Activated CD4-positive, alpha-beta T cell treated with anti-CD3 and anti-CD28 coated beads, Interleukin-2, amount 50 U/mL, for 1 hour (primary cell): ENCODE data around the gene RGS13.

Experiments
- DNase-seq: peaks from one replicate; pipeline ENCODE4 v3.0.0-alpha.2; 2020

The RGS13 gene, protein sequence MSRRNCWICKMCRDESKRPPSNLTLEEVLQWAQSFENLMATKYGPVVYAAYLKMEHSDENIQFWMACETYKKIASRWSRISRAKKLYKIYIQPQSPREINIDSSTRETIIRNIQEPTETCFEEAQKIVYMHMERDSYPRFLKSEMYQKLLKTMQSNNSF

DNA sequence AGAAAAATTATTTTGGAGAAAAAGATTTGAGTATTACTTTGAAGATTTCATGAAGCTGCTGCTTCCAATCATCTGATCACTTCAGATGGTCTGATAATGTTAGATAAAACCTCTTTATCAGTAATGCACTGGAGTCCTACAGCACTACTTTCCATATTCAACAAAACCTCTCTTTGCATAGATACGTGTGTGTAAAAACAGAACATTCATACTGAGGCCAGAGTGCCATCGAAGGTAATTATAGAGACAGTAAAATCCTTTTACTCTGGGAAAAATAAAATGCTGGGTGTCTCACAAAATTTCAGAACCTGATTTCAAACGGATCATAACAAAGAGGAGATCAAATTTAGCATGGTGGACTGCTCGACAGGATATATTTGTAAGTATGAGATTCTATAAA is at the start of gene RGS13:
RGS13 (plus strand) TSS at position 209 of the 400 bp plus-strand sequence. CDS start 8,188 bp downstream, outside the sequence.
- DNase-seq, result no peak

DNA sequence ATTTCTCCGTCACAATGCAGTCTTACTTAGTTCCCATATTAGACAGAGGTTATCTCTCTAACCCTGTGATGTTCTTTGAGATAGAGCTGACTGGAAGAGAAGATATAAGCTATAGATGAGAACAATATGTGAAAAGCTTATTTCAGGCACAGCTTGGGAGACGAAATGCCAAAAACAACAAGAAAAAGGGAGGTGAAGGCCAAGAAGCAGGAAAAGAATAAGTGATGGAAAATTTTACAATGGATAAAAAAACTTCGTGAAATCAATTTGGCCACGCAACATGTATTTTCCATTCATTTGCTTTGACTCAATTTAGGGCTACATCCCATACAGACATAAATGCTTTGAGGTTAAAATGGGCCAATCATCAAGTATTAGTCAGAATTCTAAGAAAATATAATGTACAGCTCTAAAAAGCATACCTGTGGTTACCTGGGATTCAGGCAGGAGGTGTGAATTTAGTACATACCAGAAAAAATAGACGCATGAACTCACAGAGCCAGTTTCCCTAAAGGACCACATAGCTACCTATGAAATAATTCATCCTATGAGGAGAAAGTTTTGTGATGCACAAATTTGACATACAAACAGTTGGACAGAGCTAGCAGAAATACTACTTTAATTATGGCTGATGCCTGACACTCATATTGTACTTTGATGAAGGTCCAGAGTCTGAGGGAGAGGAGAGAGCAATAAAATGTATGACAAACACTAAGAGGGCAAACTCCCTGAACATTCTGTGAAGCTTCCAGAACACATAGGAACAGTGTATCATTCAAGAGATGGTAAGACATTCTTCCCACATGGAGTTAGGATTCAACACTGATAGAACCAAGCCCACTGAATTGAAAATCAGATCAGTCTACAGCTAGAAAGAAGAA is 48.3 kb upstream of the RGS13 start:
- no peak for DNase-seq

DNA sequence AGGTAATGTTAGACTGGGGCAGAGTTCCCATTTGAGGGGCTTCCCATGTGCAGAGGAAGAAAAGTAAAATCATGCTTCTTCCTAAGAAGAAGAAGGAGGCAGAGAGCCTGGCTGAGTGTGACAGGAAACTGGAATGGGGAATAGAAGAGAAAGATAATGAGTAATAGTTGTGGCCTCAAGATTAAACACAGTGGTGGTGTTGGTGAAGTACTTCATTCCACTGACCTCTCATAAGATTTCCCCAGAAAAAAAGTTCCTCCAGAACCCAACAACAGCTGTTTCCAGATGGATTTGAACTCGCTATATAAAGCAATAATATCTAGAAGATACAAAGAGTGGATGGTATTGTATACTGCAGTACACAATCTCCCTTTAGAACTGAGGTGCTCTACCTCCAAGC is 47.4 kb upstream of the RGS13 start:
- DNase-seq, result no peak

DNA sequence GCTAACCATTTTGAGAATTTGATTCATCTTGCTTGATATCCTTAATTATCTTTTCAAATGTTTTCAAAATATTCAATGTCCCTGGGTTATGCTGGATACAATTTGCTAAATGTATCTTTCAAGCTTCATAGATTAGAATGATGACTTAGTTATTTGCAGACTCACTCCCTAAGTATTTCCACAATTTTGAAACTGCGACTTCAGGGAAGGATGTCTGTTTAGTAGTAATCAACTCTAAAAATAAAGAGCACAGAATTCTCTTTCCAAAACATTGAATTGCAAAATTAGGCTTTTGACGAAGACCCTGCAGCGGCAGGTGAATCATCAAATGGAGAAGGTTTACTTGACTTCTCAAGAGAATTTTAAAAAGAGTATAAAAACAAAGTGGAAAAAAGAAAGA is 46.1 kb upstream of the RGS13 start:
- DNase-seq, result no peak

DNA sequence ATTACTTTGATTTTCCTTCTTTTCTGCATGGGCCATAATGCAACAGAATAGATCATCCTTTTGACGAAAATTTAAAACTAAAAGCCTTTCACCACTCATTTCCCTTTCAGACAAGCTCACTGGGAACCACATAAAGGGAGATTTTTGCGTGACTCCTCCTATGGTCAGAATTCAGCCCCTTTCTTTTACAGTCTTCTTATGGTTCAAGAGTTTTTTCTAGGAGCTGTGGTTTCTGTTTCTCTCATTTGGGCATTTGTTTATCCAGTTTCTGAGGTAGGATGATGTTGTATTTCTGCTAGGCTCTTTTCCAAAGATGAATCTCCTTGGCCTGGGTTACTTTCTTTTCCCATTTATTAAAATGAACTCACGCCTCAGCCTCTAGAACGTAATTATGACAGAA is 43.4 kb upstream of the RGS13 start:
- DNase-seq, result no peak

DNA sequence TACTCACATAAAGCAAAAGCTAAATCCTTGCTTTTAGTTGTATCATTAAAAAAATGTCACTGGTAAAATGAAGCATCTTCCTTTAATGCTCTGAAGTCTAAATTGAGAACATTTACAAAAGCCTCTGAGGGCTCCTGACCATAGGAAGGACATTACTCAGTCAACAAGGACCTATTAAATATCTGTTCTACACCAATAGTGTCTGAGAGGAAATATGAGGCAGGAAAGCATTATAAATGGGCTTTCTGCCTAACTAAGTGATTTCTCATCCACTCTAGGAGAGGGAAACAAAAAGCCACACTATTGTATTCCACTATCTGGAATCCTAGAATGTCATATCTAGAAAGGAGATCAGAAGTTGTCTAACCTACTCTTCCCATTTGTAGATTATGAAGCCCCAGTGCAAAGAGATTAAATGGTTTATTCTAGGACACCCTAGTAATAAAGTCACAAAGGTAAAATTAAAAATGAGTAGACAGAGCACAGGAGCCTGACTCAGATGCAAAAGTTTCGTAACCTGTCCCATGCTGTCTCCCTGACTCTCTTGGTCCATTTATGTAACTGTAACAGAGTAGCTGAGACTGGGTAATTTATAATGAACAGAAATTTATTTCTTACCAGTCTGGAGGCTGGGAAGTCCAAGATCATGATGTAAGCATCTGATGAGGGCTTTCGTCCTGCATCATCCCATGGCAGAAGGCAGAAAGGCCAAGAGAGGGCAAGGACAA is 42.8 kb upstream of the RGS13 start:
- no peak for DNase-seq

DNA sequence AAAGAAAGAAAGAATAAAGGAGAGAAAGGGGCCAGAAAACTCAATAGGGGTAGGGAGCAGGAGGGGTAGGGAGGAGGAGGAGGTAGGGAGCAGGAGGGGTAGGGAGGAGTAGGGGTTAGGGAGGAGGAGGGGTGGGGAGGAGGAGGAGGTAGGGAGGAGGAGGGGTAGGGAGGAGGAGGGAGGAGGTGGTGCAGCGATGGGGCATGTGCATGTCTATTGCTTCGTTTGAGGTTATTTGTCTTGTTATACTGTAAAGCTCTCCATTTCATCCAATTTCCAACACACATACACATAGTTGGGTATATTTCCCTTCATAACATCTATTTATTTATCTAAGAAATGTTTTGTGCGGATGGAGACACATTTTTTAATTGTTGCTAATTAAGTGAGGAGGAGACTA is 40.6 kb upstream of the RGS13 start:
- DNase-seq, result no peak

DNA sequence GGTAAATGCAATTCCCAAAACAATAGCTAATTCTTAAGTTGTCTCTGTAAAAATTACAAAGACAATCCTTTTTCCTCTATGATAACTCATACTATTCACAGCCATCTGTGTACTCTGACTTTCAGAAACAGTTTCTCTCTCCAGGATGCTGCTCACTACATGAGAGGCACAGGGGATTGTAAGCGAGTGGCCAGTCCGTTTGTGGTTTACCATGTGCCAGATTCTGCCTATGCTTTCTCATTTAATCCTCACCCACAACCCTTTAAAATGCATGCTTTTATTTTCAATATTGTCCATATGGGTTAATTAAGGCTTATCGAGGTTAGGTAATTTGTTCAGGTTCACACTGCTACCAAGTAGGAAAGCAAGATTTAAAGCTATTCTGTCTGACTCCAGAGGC is 37.4 kb upstream of the RGS13 start:
- DNase-seq, result no peak

DNA sequence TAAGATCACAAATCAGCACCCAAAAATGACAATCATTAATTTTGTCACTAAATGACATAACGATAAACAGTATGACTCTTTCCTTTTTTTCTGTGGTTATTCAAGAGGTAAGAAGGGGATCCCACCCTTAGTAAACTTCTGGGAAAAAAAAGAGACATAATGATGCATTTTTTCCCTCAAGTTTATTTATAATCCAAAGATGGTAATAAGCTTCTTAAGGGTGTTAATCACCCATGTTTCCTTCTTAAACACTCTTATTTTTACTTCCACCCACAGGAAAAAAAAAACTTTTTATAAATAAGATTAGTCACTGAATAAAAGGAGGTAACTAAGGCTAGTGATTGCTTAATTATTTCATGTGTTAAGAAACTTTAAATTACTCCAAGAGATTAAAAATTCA is 35.7 kb upstream of the RGS13 start:
- no peak for DNase-seq

DNA sequence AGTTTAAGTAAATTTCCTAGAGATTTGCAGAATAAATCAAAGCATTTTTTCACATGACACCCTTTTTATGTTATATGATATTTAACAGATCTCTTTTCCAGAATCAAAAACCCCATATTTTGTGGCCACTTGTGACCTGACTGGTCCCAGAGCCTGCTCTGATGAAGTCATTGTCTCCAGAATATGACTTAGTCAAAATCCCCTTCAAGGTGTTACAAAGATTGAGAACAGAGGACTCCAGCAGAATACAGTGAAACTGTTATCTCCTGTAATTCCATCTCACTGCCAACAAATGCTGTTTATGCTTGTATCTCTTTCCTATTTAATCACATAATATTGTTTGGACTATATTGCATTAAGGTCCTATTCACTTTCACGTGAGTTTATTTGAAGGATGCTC is 34.8 kb upstream of the RGS13 start:
- no peak for DNase-seq

DNA sequence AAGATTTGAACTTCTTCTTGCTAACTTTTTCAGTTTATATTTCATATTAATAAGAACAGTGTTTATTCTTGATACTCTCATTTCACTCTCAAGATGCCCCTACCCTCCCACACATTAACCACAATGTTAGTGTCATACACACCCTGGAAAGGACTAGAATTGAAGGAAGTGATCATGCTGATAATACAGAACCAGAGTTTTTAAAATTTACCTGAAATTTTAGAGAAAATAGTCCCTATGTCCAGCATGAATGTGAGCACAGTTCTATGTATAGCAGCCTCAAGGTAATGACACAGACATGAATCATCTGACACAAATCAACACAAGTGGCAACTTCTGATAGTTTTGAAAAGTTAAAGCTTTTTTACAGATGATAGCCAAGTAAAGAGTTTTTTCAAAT is 34.4 kb upstream of the RGS13 start:
- no peak for DNase-seq

DNA sequence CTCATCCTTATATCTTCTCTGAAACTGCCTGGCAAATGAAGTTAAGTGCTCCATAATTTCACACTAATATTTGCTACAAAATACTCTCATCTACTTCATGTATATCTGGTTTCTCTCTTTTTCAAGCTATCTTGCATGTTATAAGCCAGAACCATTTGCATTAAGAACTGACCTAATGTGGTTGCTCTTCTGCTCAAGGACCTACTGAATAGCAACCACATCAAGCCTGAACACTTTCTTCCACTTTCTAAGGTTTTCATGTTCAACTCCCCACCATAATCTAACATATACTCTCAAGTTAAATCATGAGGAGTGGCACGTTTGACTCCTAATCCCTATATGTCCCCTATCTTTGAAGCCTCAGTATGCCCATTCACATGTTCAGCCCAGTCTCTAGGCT is 33.2 kb upstream of the RGS13 start:
- DNase-seq, result no peak

DNA sequence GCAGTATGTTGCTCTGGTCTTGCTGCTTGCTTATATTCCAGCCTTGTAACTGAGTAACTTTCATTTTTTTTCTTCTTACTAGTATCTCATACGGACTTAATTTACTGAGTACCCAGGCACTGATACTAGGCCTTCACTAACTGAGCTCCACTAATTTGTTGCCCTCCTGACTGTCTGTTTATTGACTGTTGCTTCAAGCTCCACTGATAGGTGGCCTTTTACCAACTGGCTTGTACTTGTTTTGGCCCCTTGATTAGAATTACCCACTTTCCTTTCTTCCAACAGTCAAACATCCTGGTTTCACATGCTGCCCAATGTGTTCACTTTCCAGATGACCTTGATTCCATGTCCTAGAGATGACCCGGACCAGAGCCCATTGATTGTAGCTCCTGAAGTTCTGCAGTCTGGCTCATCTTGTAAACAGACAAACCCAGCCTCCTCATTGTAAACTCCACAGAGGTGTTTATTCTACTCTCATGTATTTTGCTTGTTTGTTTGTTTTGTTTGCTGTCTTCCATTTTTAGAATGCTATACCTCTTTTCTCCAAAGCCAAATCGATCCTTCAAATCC is 32.6 kb upstream of the RGS13 start:
- DNase-seq, result no peak

DNA sequence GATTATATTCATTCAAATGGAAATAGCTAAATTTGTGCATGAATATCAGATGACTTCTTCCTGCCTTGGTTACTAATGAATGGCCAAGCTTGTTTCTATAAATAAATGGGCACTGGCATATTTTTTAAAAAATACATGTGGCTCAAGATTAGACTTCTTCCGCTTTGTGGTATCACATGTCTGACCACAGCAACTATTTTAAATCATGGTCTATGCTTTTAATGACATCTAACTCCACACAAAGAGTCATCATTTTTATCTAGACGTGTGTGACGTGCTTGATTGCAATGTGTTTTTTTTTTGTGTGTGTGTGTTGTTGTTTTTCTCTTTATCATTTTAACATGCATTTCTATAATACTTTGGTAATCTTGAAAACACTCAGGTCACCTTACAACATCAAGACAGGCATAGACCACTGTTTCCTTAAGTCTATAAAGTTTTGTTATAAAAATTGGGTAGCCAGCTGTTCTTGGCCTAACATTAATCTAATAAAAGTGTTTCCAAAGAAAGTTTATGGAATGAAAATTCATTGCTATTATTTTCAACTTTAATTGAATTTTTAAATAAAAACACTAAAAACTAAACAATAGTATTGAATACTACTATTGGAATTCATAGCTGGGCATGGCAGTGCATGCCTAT is 30.8 kb upstream of the RGS13 start:
- no peak for DNase-seq

DNA sequence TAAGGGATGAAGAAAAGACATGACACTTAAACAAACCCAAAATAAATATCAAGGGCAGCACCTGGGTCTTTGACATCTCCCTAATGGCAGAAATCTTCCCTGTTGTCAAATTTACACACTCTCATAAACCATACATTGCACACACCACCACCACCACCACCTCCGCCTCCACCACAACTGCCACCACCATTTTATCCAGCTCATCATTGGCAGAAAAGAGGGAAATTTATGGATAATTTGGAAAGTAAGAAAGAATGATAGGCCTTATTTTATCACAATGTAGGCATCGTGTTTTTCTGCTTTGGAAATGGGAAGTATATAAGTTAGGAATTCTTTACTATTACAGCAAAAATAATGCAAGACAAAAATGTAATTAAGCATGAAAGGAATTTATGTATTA is 27.3 kb upstream of the RGS13 start:
- no peak for DNase-seq

DNA sequence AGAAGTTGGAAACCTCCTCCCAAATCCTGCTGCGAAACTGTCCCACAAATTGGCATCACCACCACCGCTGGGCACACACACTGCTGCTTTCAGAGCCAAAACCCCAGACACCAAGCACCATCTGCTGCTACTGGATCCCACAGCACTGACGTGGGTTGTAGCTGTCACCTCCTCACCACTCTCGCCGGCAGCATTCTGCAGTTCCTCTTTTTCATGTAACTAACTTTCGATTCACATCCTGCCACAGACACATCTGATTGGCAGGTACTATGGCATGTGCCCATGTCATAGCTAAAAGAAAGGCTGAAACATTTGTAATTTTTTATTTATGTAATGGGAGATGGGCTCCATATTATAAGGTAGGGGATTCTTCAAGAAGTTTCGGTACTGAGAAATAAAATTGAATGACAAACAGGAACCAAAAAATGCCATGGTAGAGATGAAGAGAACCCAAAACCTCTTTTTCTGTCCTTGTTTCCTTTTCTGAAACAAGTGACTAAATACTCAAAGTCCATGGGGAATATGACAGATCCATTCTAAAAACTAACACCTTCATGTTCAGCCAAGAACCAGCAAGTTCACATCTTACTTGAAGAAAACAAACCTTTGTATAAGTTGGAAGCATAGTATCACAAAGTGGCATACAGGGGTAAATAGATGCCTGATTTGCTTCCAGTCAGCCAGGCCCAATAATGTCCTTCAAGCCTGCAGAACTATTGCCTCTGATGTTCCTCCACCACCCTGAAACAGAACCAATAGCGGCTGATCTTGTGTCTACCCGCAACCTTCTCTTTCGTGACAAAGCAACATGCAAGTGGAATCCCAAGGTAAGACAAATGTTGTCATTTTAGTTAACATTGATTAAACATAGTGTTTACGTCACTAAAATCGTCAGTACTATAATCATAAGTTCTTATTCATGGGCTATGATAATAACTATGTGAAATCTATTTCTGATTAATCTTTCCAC is 26.6 kb upstream of the RGS13 start:
- DNase-seq, result peak; percentile 41

DNA sequence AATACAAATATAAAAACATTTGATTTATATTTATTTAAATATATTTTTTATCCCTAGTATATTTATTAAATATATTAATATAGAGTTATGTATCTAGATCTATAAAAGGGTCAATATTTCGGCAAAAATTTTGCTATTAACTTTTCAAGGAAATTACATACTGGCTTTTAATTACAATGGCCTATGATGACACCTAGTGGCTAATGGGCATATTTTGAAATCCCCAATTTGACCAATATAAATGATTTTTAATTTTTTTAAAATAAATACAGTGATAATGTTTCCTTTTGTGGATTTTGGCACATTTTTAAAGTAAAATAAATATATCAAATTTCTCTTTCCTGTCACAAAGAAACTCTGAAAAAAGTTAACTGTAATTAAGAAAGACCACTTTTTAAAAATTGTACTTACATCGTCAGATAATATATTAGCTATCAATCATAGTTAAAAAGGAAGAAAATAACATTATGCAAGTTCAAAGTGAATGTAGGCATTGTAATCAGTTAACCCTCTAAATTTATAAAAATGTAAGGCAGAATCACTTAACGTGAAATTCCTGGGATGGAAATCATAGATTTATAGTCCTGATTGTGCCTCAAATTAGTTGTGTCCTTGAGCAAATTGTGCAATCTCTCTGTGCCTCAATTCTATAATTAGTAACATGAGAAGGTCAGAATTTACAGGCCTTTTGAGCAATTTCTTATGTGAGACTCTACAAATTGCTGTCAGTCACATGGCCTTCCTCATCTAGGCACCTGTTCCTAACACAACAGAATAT is 25.6 kb upstream of the RGS13 start:
- DNase-seq, result no peak

DNA sequence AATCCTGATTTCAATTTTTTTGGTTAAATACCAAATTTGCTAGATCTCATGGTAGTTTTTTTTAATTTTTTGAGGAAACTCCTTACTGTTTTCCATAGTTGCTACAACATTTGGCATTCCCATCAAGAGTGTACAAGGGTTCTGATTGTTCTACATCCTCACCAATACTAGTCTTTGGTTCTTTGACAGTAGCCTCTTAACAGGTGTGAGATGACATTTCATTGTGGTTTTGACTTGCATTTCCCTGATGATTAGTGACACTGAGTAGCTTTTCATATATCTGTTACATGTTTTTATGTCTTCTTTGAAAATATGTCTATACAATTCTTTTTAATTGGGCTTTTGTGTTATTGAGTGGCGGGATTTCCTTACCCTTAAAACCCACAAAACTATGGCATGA is 20.9 kb upstream of the RGS13 start:
- no peak for DNase-seq

DNA sequence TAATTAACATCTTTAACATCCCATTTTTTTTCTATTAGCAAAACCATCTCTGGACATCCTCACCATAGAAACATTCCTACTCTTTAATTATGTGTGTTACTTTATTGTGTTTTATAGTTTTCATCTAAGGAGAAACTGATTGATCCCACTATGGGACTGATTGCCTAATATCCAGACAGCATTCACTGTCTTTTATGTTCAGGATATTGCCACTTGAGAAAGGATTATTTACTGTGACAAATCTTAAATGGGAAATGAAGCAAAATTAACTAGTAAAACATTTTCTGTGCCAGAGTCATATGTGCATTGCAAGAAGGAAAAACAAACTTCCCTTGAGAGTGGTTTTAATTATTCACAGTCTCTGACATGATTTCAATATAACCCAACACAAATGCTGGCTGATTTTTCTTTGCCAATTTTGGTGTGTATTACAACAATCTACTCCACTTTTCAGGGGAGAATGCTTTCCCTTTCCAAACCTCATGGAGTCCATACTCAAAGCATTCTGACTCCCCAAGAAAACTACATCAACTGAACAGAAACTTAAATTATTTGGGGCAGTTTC is 15.8 kb upstream of the RGS13 start:
- no peak for DNase-seq

DNA sequence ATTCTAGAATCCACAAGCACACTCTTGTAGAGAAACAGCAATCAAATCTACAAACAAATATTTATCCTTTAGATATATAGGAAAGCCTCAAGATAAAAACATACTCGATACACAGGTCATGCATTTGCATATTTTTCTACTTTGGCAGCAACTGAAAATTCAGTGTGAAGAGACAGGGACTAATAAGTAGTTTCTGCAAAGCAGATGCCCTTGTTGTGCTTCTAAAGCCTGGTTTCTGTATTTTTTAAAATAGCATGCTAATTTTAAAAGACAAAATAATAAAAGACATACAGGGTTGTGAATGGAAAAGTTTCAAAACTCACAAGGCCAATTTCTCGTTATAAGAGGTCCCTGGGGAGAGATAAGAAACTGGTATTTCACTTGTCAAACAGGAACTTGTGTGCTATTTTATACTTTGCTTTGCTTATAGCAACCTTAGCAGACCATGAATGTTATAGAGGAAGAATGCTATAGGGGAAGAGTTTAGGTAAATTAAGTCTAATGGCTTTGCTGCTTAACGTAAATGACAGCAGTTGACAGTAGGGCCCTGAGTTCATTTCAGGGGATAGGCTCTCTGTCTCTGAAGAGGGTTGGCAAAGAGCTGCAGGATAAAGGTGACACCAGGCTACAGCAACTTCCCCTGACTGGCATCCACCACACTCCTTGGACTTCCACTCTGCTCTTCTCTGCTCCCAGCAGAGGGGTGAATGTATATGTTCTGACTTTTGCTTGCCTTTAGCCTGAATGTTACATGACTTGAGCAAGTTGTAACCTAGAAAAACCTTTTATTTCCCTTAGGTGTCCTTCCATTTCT is 9.4 kb upstream of the RGS13 start:
- DNase-seq, result no peak
